Dermis blood vessel endothelial cell (primary cell): Measurements from ENCODE around the gene COPS9. TPM values are rescaled to one million over a fixed set of nuclear protein-coding genes. Genes with fewer than 3 reads are reported as not detected.

Experiments
- DNase-seq: peaks from one replicate; pipeline ENCODE4 v3.0.0; 2010
- total RNA-seq: library from RNA; depleted of rRNA; stranded (reverse); fragments of >200 nt; gene quantifications from 2 replicates; pipeline ENCODE4 v1.2.3, GENCODE V29; 2014

The COPS9 gene
- total RNA-seq, 1 donor from 2014 or later: 98.9 TPM

- no peak for DNase-seq
These were observed 3.5 kb downstream of the COPS9 start for GRCh38 chr2:240132651-240132980.

DNA sequence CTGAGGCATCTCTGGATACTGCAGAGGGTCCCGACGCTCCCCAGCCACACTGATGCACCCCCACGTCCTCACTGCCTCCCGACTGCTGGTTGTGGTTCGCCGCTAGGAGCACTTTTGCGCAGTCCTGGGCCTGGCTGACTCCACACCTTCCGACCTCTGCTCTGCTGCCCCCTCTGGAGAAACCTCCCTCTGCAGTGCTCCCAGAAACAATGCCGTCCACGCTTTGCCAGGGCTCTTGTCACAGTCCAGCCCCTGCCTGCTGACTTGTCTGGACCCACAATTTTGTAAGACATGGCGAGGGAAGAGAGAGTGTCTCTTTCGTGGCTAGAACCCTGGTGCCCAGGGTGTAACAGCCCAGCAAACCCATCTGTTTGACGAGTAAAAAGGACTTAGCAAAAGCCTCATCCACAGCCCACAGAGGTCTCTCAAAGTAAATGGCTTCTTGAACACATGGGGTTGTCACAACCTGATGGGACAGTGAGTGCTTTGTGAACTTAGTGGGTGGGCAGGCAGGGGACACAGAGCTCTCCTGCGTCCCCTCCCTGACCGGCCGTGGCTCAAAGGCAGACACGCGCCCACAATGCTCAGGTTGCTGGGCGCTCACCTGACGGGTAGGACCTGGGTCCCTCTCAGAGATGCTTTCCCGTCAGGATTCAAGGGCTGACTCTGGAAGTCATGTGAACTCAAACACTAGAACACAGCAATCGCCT, 4.0 kb downstream of the COPS9 start:
- no peak for DNase-seq

GRCh38 chr2:240131296-240131695, 4.8 kb downstream of the COPS9 start:
- DNase-seq: no peak

- no peak for DNase-seq
These were observed 5.5 kb downstream of the COPS9 start for GRCh38 chr2:240130393-240131195.

DNA sequence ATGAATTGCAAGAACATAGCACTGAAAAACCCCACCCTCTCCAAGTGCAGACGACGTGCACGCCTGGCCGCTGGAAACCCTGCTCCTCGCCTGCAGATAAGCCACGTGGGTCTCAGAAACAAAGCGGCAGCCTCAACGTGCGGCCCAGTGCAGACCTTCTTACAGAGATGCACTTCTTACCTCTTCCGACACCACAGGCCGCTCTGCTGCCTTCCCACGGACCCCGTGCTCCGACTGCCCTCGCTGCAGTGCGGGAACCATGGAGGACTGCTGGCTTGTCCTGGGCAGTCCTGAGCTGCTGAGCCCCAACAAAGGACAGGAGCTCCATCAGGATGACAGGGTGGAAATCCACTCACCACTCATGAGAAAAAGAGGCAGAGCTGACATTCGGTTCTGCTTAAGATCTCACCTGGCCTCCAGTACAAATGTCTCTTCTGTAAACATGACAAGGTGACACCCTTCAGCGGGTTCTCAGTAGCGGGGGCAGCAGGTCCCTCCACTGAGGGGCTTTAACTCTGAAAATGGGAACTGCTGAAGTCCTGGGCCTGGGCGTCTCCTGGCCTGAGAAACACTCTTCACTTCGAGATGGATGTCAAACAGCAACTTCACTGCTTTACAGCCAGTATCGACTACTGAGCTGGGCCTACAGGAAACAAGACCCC, 6.2 kb downstream of the COPS9 start:
- no peak for DNase-seq

DNA sequence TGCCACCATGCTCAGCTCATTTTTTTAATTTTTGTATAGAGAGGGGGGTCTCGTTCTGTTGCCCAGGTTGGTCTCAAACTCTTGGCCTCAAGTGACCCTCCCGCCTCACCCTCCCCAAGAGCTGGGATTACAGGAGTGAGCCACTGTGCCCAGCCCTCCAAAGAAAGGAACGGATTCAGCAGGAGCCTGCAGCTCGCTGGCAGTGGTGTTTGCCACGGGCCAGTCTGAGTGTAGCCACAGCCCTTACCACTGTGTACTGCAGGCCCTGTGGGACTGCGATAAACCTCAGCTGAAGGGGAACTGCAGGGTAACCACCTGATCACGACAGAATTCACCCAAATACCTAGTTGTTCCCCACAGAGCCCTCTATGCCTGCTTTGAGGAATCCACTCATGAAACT, 6.8 kb downstream of the COPS9 start:
- no peak for DNase-seq

- DNase-seq: no peak
These were observed 7.4 kb downstream of the COPS9 start for GRCh38 chr2:240128608-240129145.

GRCh38 chr2:240127911-240128607, 8.0 kb downstream of the COPS9 start:
- DNase-seq: no peak

DNA sequence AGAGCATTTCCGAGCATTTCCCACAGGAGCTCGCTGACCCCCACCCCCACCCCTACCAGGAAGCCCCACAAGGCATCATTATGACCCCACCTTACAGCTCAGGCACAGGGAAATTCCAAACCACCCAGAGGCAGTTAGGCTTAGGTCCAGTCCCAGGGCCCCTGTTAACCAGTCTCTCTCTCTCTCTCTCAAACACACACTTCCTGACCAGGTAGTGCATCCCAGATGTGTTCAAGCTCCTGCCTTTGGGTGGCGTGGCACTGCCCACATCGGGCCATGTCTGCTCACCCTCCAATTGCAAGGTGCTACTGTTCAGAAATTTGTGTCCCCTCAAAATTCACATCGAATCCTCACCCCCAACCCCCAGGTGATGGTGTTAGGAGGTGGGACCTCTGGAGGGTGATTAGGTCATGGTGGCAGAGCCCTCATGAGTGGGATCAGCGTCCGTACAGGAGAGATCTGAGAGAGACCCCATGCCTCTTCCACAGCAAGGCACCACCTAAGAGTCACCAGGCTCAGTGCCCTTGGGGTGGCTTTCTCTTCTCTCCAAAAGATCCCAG, 8.8 kb downstream of the COPS9 start:
- DNase-seq: no peak

DNA sequence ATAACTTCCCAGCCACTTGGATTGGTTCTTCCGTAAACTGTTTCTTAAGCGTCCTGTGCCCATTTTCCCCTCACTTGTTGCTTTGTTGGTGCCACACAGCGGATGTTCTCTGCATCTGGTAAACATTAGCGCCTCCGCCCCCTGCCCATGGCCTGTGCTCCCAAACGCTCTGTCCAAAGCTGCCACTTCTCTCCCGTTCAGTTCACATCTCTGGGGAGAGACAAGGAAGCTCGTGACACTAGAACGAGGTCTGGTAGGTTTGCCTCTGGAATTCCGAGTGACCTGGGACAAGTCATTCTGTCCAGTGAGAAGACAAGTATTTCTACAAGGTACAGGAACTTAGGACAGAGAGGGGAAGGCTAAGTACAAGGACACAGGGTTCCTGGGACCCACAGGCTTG, 9.4 kb downstream of the COPS9 start:
- no peak for DNase-seq

DNA sequence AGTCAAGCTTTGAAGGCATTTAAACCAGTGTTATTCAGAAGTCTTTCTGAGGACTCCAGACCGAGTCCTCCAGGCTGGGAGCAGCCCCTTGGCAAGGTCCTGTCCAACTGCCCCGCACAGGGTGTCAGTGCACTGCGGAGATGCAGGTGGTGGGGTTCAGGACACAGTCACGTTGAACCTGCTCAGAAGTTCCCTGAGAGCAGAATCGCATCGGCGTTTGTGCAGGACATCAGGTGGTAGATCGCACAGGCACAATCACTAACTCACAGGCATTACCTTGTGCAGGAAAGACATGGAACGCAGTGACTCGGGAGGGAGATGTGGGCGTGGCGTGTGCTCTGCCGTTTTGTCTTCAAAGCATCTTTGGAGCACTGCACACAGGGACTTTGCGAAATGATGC, 10.4 kb downstream of the COPS9 start:
- no peak for DNase-seq

- DNase-seq: no peak
These were observed 11.5 kb downstream of the COPS9 start for GRCh38 chr2:240124651-240125030.

GRCh38 chr2:240123821-240124650, 12.1 kb downstream of the COPS9 start:
- DNase-seq: no peak

- DNase-seq: no peak
These were observed 14.4 kb downstream of the COPS9 start for GRCh38 chr2:240121675-240122074.

DNA sequence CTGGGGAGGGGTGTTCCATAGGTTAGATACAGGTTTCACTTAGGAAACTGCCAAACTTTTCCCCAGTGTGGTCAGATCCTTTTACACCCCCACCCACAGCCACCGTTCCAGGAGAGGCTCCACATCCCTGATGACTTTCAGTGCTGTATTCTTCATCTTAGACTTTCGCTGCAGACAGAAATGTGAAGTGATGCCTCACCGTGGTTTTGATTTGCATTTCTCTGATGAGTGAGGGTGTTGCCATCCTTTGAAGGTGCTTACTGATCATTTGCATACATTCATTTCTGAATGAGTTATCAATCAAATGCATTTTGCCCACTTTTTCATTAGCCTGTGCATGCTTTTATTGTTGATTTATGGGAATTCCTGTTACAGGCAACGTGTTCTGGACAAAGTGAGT, 14.9 kb downstream of the COPS9 start:
- DNase-seq: no peak

GRCh38 chr2:240114233-240114632, 21.9 kb downstream of the COPS9 start:
- no peak for DNase-seq

- DNase-seq: no peak
These were observed 23.0 kb downstream of the COPS9 start for GRCh38 chr2:240112914-240113690.

DNA sequence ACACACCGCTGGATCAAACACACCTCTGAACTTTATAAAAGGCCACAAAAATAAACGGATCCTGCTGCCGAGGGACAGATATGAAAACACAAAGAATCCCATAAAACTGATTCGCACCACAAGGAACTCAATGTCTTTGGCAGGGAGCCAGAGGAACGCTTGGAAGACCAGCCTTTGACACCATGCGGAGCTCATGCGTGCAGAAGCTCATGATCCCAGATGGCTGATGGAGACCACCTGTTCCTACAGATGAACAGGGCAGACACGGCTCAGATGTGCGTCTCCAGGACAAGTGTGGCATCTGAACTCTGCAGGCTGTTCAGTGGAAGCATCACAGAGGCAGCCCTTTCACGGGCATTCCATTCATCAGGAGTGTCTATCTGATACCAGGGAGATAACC, 24.9 kb downstream of the COPS9 start:
- no peak for DNase-seq

GRCh38 chr2:240109386-240109785, 26.7 kb downstream of the COPS9 start:
- no peak for DNase-seq

- no peak for DNase-seq
These were observed 28.7 kb downstream of the COPS9 start for GRCh38 chr2:240107477-240107796.
